Esophagus squamous epithelium (tissue), 5 donors: ENCODE measurements around the gene FTCD. TPM values are rescaled to one million over a fixed set of nuclear protein-coding genes. Genes with fewer than 3 reads are reported as not detected.

Experiments
- DNase-seq: peaks from one replicate; lab custom pipeline; 2025; lab: John Stamatoyannopoulos, UW
- H3K27ac ChIP-seq, 4 donors: fragments of 200-600 bp; sonication (generic); one replicate each; pipeline ENCODE4 v1.5.1; 2016 to 2019; ENCODE audit warnings: mild to moderate bottlenecking in 1 of 4
- H3K27me3 ChIP-seq, 4 donors: fragments of 200-600 bp; sonication (generic); 1 replicate in 3 of 4; 2 replicates in 1 of 4; pipeline versions ENCODE4 v1.5.1 to v1.6.0; 2017 to 2021; ENCODE audit warnings: antibody characterized with exemption in 1 of 4
- H3K36me3 ChIP-seq, 3 donors: fragments of 200-600 bp; sonication (generic); one replicate each; pipeline ENCODE4 v1.5.1; 2016 to 2019
- H3K4me1 ChIP-seq, 3 donors: fragments of 200-600 bp; sonication (generic); one replicate each; pipeline ENCODE4 v1.5.1; 2017 to 2019
- H3K4me3 ChIP-seq, 4 donors: fragments of 200-600 bp; sonication (generic); 1 replicate in 3 of 4; 2 replicates in 1 of 4; pipeline ENCODE4 v1.5.1; 2016 to 2019; ENCODE audit warnings: mild to moderate bottlenecking in 2 of 4, moderate library complexity in 1 of 4
- H3K9me3 ChIP-seq, 3 donors: fragments of 200-600 bp; sonication (generic); one replicate each; pipeline ENCODE4 v1.5.1; 2016 to 2019
- CTCF ChIP-seq, 6 experiments: fragments of 450-650 bp in 4 of 6; fragments of 200-600 bp in 2 of 6; sonication (generic) in 2 of 6; IDR thresholded peaks; one replicate each; pipeline ENCODE4 v1.5.1; 2016 to 2019; ENCODE audit warnings: antibody characterized with exemption in 6 of 6, mild to moderate bottlenecking in 4 of 6, moderate library complexity in 4 of 6
- POLR2A ChIP-seq, 4 donors: fragments of 450-650 bp; IDR thresholded peaks; one replicate each; pipeline ENCODE4 v1.6.1; 2017; ENCODE audit warnings: antibody characterized with exemption in 4 of 4, mild to moderate bottlenecking in 4 of 4, moderate library complexity in 3 of 4
- WGBS, 2 donors: methylation state at CpG; one replicate each; pipeline ENCODE4 v1.1.5; 2018; 5-methylcytosine and 5-hydroxymethylcytosine counted together
- intact Hi-C: fragments of 100-400 bp; cut with DNase I; formaldehyde crosslinking; loops from one replicate; pipeline ENCODE4 v1.15.0; 2022
- total RNA-seq, 4 donors: library from RNA; depleted of rRNA; stranded (reverse); fragments of >200 nt; gene quantifications; one replicate each; pipeline ENCODE4 v1.1.0, GENCODE V29; 2016
- donor health status: DM: yes; HTN: yes; CAD: no.

The FTCD gene
- total RNA-seq, 4 donors from 2014 or later: not detected

GRCh38 chr21:46091631-46092025, 63.8 kb downstream of the FTCD start:
- 67 to 71% methylated on average over 6 to 8 of the region's 8 CpGs for WGBS, 2 donors
- intact Hi-C loops: no loop called here
- Histone ChIP-seq H3K36me3 (no peaks in the 10 kb centered on the region), H3K4me1 (peaks cover 9 to 36% (median 14%) of the 10 kb centered on the region in 3 donors), H3K4me3 (peak overlapping the region in 3 of 4 donors; percentile 14 to 47 (median 18)), H3K9me3 (no peaks in the 10 kb centered on the region), H3K27ac (peak overlapping the region; percentile 45 to 98 (median 88)), H3K27me3 (peaks cover 0 to 6% (median 0%) of the 10 kb centered on the region in 4 donors)
- TF ChIP-seq CTCF (IDR thresholded peaks at IDR 0.05) (no peak), POLR2A (IDR thresholded peaks at IDR 0.05) (no peak)
- DNase-seq: no peak

- Histone ChIP-seq H3K4me1 (peaks cover 9 to 34% (median 14%) of the 10 kb centered on the region in 3 donors), H3K36me3 (no peaks in the 10 kb centered on the region), H3K27ac (peak overlapping the region; percentile 45 to 98 (median 88)), H3K9me3 (no peaks in the 10 kb centered on the region), H3K27me3 (peaks cover 0 to under 1% (median 0%) of the 10 kb centered on the region in 4 donors), H3K4me3 (no peak overlapping the region)
- intact Hi-C loops: no loop called here
- no peak for DNase-seq
- no peak for TF ChIP-seq POLR2A (IDR thresholded peaks at IDR 0.05)
- 73 to 74% methylated on average over 4 of the region's 4 CpGs for WGBS, 2 donors
Measured at GRCh38 chr21:46091118-46091517, 64.3 kb downstream of the FTCD start.

GRCh38 chr21:46089285-46089684, 66.1 kb downstream of the FTCD start:
- Histone ChIP-seq H3K27me3 (peaks cover 0 to 7% (median 0%) of the 10 kb centered on the region in 4 donors), H3K27ac (no peak overlapping the region), H3K4me3 (no peak overlapping the region), H3K36me3 (no peaks in the 10 kb centered on the region), H3K9me3 (no peaks in the 10 kb centered on the region), H3K4me1 (peaks cover 6 to 31% (median 9%) of the 10 kb centered on the region in 3 donors)
- DNase-seq: no peak
- intact Hi-C loops: no loop called here
- no peak for TF ChIP-seq POLR2A (IDR thresholded peaks at IDR 0.05)
- TF ChIP-seq CTCF (IDR thresholded peaks at IDR 0.05): no peak
- 63 to 73% methylated on average over 5 of the region's 5 CpGs for WGBS, 2 donors

- 83 to 84% methylated on average over 2 of the region's 2 CpGs for WGBS, 2 donors
- intact Hi-C loops: no loop called here
- H3K9me3 ChIP-seq: no peaks in the 10 kb centered on the region
- peaks cover 8 to 31% (median 13%) of the 10 kb centered on the region in 3 donors for H3K4me1 ChIP-seq
- H3K36me3 ChIP-seq: no peaks in the 10 kb centered on the region
- DNase-seq: no peak
- no peak overlapping the region for H3K4me3 ChIP-seq
- peaks cover 0 to 18% (median 0%) of the 10 kb centered on the region in 4 donors for H3K27me3 ChIP-seq
- TF ChIP-seq POLR2A (IDR thresholded peaks at IDR 0.05) (no peak), CTCF (IDR thresholded peaks at IDR 0.05) (no peak)
- H3K27ac ChIP-seq: no peak overlapping the region
Measured at GRCh38 chr21:46088189-46088588, 67.2 kb downstream of the FTCD start.

- H3K4me1 ChIP-seq: peaks cover 4 to 31% (median 9%) of the 10 kb centered on the region in 3 donors
- TF ChIP-seq POLR2A (IDR thresholded peaks at IDR 0.05) (no peak), CTCF (IDR thresholded peaks at IDR 0.05) (no peak)
- DNase-seq: no peak
- H3K9me3 ChIP-seq: no peaks in the 10 kb centered on the region
- H3K27ac ChIP-seq: no peak overlapping the region
- WGBS, 2 donors: 84 to 85% methylated on average over 1 of the region's 1 CpG
- intact Hi-C loops: no loop called here
- H3K36me3 ChIP-seq: no peaks in the 10 kb centered on the region
- peaks cover 0 to 23% (median 0%) of the 10 kb centered on the region in 4 donors for H3K27me3 ChIP-seq
- no peak overlapping the region for H3K4me3 ChIP-seq
Measured at GRCh38 chr21:46087641-46088040, 67.7 kb downstream of the FTCD start.

Other genes starting within 250 kb of the FTCD start
- 100 to 1,000 TPM in 1 of 4 donors, 10 to 100 TPM in 3; 25.0 to 242 (median 54.9) TPM for gene COL6A1, start 173.8 kb downstream of the FTCD start, total RNA-seq
- gene COL6A2, start 57.5 kb downstream of the FTCD start, total RNA-seq: 100 to 1,000 TPM in 1 of 4 donors, 10 to 100 TPM in 3; 23.0 to 328 (median 62.0) TPM
- 1 to 10 TPM; 4.0 to 7.2 (median 6.3) TPM for gene SPATC1L, start 28.9 kb upstream of the FTCD start, total RNA-seq
- gene LSS, start 73.2 kb upstream of the FTCD start, total RNA-seq: 100 to 1,000 TPM in 3 of 4 donors, 10 to 100 TPM in 1; 55.5 to 131 (median 115) TPM
- gene MCM3AP, start 130.0 kb upstream of the FTCD start, total RNA-seq: 10 to 100 TPM; 31.3 to 72.7 (median 63.2) TPM
- 10 to 100 TPM in 3 of 4 donors, 1 to 10 TPM in 1; 4.7 to 17.9 (median 11.7) TPM for gene YBEY, start 130.8 kb upstream of the FTCD start, total RNA-seq
- gene C21orf58, start 168.3 kb upstream of the FTCD start, total RNA-seq: 1 to 10 TPM; 2.1 to 4.4 (median 2.7) TPM
- gene PCNT, start 168.6 kb upstream of the FTCD start, total RNA-seq: 10 to 100 TPM; 26.8 to 38.7 (median 29.9) TPM